H1 (cell line): Measurements from ENCODE around the gene MBD5. TPM values are rescaled to one million over a fixed set of nuclear protein-coding genes. Genes with fewer than 3 reads are reported as not detected.

ENCODE experiments used
- CTCF ChIA-PET: fragments of 300-600 bp; sonication (Branson Sonifier 250); formaldehyde crosslinking; loops from one replicate; lab custom pipeline; 2021; ENCODE audit not compliant: partially characterized antibody; lab: Charles Lee
- POLR2A ChIA-PET: fragments of 300-600 bp; sonication (Branson Sonifier 250); formaldehyde crosslinking; loops from one replicate; lab custom pipeline; 2021; ENCODE audit warnings: inconsistent platforms; ENCODE audit not compliant: partially characterized antibody; lab: Charles Lee
- DNase-seq, 2 experiments: peaks; one replicate each; pipeline versions ENCODE4 v3.0.0 to v3.0.0-alpha.2; 2010 to 2022; ENCODE audit warnings: low spot score in 2 of 2, low read depth in 1 of 2, mixed read lengths in 1 of 2
- FAIRE-seq: peaks from 2 replicates; lab custom pipeline; 2011; peaks lifted over from hg19 to GRCh38; lab: Jason Lieb, UNC
- H2AFZ ChIP-seq: 2 replicates; pipeline ENCODE4 v1.8.1; 2012; ENCODE audit warnings: low read length, inconsistent platforms
- H2AK5ac ChIP-seq: 2 replicates; pipeline ENCODE4 v1.6.1; 2013; ENCODE audit warnings: low read depth, low read length
- H2BK120ac ChIP-seq: replicated peaks from 2 replicates; pipeline ENCODE3; 2013; ENCODE audit warnings: low read depth, low read length, inconsistent platforms
- H2BK12ac ChIP-seq: 2 replicates; pipeline ENCODE4 v1.6.1; 2013; ENCODE audit warnings: low read depth, low read length
- H2BK15ac ChIP-seq: 2 replicates; pipeline ENCODE4 v1.6.1; 2013; ENCODE audit warnings: low read length
- H2BK20ac ChIP-seq: 2 replicates; pipeline ENCODE4 v1.6.1; 2013; ENCODE audit warnings: low read length
- H2BK5ac ChIP-seq: 2 replicates; pipeline ENCODE4 v1.6.1; 2013; ENCODE audit warnings: low read depth, low read length
- H3K14ac ChIP-seq: 2 replicates; pipeline ENCODE4 v1.6.1; 2013; ENCODE audit warnings: inconsistent platforms; ENCODE audit not compliant: insufficient read length
- H3K18ac ChIP-seq: 2 replicates; pipeline ENCODE4 v1.6.1; 2013; ENCODE audit warnings: low read length; ENCODE audit errors: extremely low read depth
- H3K23ac ChIP-seq: 2 replicates; pipeline ENCODE4 v1.6.1; 2013; ENCODE audit warnings: inconsistent platforms; ENCODE audit not compliant: insufficient read length
- H3K23me2 ChIP-seq: 2 replicates; pipeline ENCODE4 v1.6.1; 2013; ENCODE audit warnings: low read depth, low read length
- H3K27ac ChIP-seq: 2 replicates; pipeline ENCODE4 v1.6.1; 2011; ENCODE audit warnings: low read depth, low read length, inconsistent platforms
- H3K27me3 ChIP-seq, 4 experiments: replicated peaks in 1 of 4; 1 replicate in 1 of 4; 2 replicates in 3 of 4; pipeline versions ENCODE4 v1.6.1 to v1.8.1; 2011 to 2013; ENCODE audit warnings: low read length in 3 of 4, mild to moderate bottlenecking in 3 of 4, inconsistent platforms in 2 of 4, mixed read lengths in 2 of 4, moderate library complexity in 1 of 4; ENCODE audit not compliant: control insufficient read depth in 3 of 4, insufficient read depth in 3 of 4; ENCODE audit errors: extremely low read depth in 1 of 4
- H3K36me3 ChIP-seq, 4 experiments: 2 replicates each; pipeline versions ENCODE4 v1.6.1 to v1.8.1; 2011 to 2013; ENCODE audit warnings: mild to moderate bottlenecking in 4 of 4, low read length in 3 of 4, moderate library complexity in 2 of 4, control low read depth in 1 of 4, inconsistent platforms in 1 of 4; ENCODE audit not compliant: insufficient read depth in 4 of 4, control insufficient read depth in 2 of 4
- H3K4ac ChIP-seq: replicated peaks from 2 replicates; pipeline ENCODE3; 2013; ENCODE audit warnings: low read length, low read depth, mixed read lengths, inconsistent platforms; ENCODE audit not compliant: insufficient read length
- H3K4me1 ChIP-seq, 4 experiments: replicated peaks in 1 of 4; 1 replicate in 1 of 4; 2 replicates in 3 of 4; pipeline versions ENCODE4 v1.6.1 to v1.8.1; 2011 to 2013; ENCODE audit warnings: low read length in 3 of 4, inconsistent platforms in 2 of 4, mixed read lengths in 1 of 4; ENCODE audit not compliant: insufficient read depth in 4 of 4, control insufficient read depth in 3 of 4
- H3K4me2 ChIP-seq, 2 experiments: 2 replicates each; pipeline versions ENCODE4 v1.6.1 to v1.8.1; 2011 to 2013; ENCODE audit warnings: low read depth in 2 of 2, low read length in 2 of 2, control low read depth in 1 of 2, inconsistent platforms in 1 of 2, mild to moderate bottlenecking in 1 of 2; ENCODE audit not compliant: insufficient read depth in 1 of 2
- H3K4me3 ChIP-seq, 4 experiments: fragments of 200-600, 300-600 bp in 1 of 4; sonication (generic), shearing (Covaris generic), sonication (Bioruptor Twin) in 1 of 4; 2 replicates each; pipeline versions ENCODE4 v1.5.1 to v1.8.1; 2011 to 2016; ENCODE audit warnings: low read length in 4 of 4, low read depth in 3 of 4, control low read depth in 2 of 4, inconsistent platforms in 2 of 4, mild to moderate bottlenecking in 2 of 4, mixed read lengths in 1 of 4, moderate library complexity in 1 of 4; ENCODE audit not compliant: insufficient read depth in 2 of 4; ENCODE audit errors: extremely low read depth in 1 of 4
- H3K56ac ChIP-seq: replicated peaks from 2 replicates; pipeline ENCODE3; 2013; ENCODE audit warnings: low read depth, mild to moderate bottlenecking, mixed read lengths, low read length, inconsistent platforms; ENCODE audit not compliant: insufficient read length
- H3K79me1 ChIP-seq: 2 replicates; pipeline ENCODE4 v1.6.1; 2013; ENCODE audit warnings: low read depth, low read length, control low read depth
- H3K79me2 ChIP-seq, 2 experiments: 2 replicates each; pipeline versions ENCODE4 v1.6.1 to v1.8.1; 2012 to 2013; ENCODE audit warnings: low read length in 2 of 2, mild to moderate bottlenecking in 2 of 2, inconsistent platforms in 1 of 2; ENCODE audit not compliant: insufficient read depth in 2 of 2, control insufficient read depth in 1 of 2
- H3K9ac ChIP-seq, 4 experiments: replicated peaks in 1 of 4; 1 replicate in 1 of 4; 2 replicates in 3 of 4; pipeline versions ENCODE4 v1.6.1 to v1.8.1; 2011 to 2013; ENCODE audit warnings: low read depth in 3 of 4, low read length in 3 of 4, control low read depth in 2 of 4, mild to moderate bottlenecking in 2 of 4, moderate library complexity in 2 of 4, inconsistent platforms in 1 of 4; ENCODE audit errors: extremely low read depth in 1 of 4
- H3K9me3 ChIP-seq, 2 experiments: 2 replicates each; pipeline versions ENCODE4 v1.6.1 to v1.8.1; 2012 to 2013; ENCODE audit warnings: mild to moderate bottlenecking in 2 of 2, moderate library complexity in 2 of 2, control low read depth in 1 of 2, inconsistent platforms in 1 of 2, low read depth in 1 of 2, low read length in 1 of 2, mixed read lengths in 1 of 2; ENCODE audit not compliant: insufficient read depth in 2 of 2
- H4K20me1 ChIP-seq, 2 experiments: replicated peaks in 1 of 2; 2 replicates each; pipeline versions ENCODE3 to v1.8.1; 2011 to 2013; ENCODE audit warnings: inconsistent platforms in 2 of 2, low read length in 2 of 2, mild to moderate bottlenecking in 1 of 2; ENCODE audit not compliant: insufficient read depth in 2 of 2, control insufficient read depth in 1 of 2
- H4K5ac ChIP-seq: 2 replicates; pipeline ENCODE4 v1.6.1; 2013; ENCODE audit warnings: low read length, low read depth, mixed read lengths, inconsistent platforms; ENCODE audit not compliant: insufficient read length
- H4K8ac ChIP-seq: 2 replicates; pipeline ENCODE4 v1.8.0; 2013; ENCODE audit warnings: mild to moderate bottlenecking, moderate library complexity, low read length, inconsistent platforms; ENCODE audit not compliant: insufficient read depth; ENCODE audit errors: extremely low read depth
- H4K91ac ChIP-seq: replicated peaks from 2 replicates; pipeline ENCODE3; 2013; ENCODE audit warnings: low read length, mixed read lengths, inconsistent platforms; ENCODE audit not compliant: insufficient read length
- BCL11A ChIP-seq, 2 experiments: IDR thresholded peaks; one replicate each; pipeline ENCODE4 v1.6.1; 2011; ENCODE audit warnings: low read depth in 2 of 2, low read length in 2 of 2, mild to moderate bottlenecking in 2 of 2
- CBX8 ChIP-seq: fragments of 300-800, 300-1000 bp; sonication (generic); IDR thresholded peaks from 2 replicates; pipeline ENCODE4 v1.7.1; 2016; ENCODE audit warnings: low read depth, low read length, borderline replicate concordance
- CEBPB ChIP-seq: IDR thresholded peaks from 2 replicates; pipeline ENCODE4 v1.6.1; 2012; ENCODE audit warnings: low read depth, low read length
- JUN ChIP-seq: IDR thresholded peaks from 2 replicates; pipeline ENCODE4 v1.6.1; 2011; ENCODE audit warnings: low read depth, mild to moderate bottlenecking, improper control_type of control experiment, low read length
- KDM1A ChIP-seq: fragments of 200-600, 300-600 bp; sonication (generic); IDR thresholded peaks from 2 replicates; pipeline ENCODE4 v1.7.1; 2016; ENCODE audit warnings: mild to moderate bottlenecking, low read length, borderline replicate concordance
- MAFK ChIP-seq: IDR thresholded peaks from 2 replicates; pipeline ENCODE4 v1.6.1; 2012; ENCODE audit warnings: low read depth, mild to moderate bottlenecking, improper control_type of control experiment, low read length
- NANOG ChIP-seq: IDR thresholded peaks from 2 replicates; pipeline ENCODE4 v1.6.1; 2011; ENCODE audit warnings: low read length, low read depth, mild to moderate bottlenecking, inconsistent platforms; ENCODE audit not compliant: insufficient read depth, poor library complexity, severe bottlenecking
- NRF1 ChIP-seq: IDR thresholded peaks from 2 replicates; pipeline ENCODE4 v1.6.1; 2011; ENCODE audit warnings: mild to moderate bottlenecking, low read depth, low read length, improper control_type of control experiment
- POLR2A ChIP-seq, 2 experiments: IDR thresholded peaks; 1 replicate in 1 of 2; 2 replicates in 1 of 2; pipeline ENCODE4 v1.6.1; 2011; ENCODE audit warnings: low read depth in 2 of 2, low read length in 2 of 2, mild to moderate bottlenecking in 2 of 2; ENCODE audit errors: control extremely low read depth in 1 of 2
- SAP30 ChIP-seq: fragments of 300-600 bp; sonication (generic); IDR thresholded peaks from 2 replicates; pipeline ENCODE4 v1.7.1; 2012; ENCODE audit warnings: low read length, moderate library complexity, mild to moderate bottlenecking, inconsistent platforms; ENCODE audit not compliant: insufficient read depth, insufficient replicate concordance
- TAF1 ChIP-seq: IDR thresholded peaks from 2 replicates; pipeline ENCODE4 v1.6.1; 2011; ENCODE audit warnings: mild to moderate bottlenecking, low read depth, low read length
- YY1 ChIP-seq: IDR thresholded peaks from 2 replicates; pipeline ENCODE4 v1.6.1; 2011; ENCODE audit warnings: low read depth, mild to moderate bottlenecking, low read length
- WGBS, 2 experiments: shearing (Covaris generic) in 1 of 2; methylation state at CpG; one replicate each; pipeline versions ENCODE4 v1.1.6 to v1.1.7; 2013 to 2015; ENCODE audit warnings: low lambda C conversion rate in 2 of 2, mixed read lengths in 2 of 2, inconsistent platforms in 1 of 2, low coverage in 1 of 2, missing lambda C conversion rate in 1 of 2; ENCODE audit not compliant: insufficient replicate concordance in 2 of 2, insufficient coverage in 1 of 2, insufficient read length in 1 of 2; ENCODE audit errors: extremely low coverage in 1 of 2, missing lambda C conversion rate in 1 of 2; 5-methylcytosine and 5-hydroxymethylcytosine counted together
- polyA plus RNA-seq, 7 experiments: library from polyadenylated mRNA; depleted of rRNA in 3 of 7; stranded (reverse) in 5 of 7; unstranded in 2 of 7; fragments of >200 nt in 5 of 7; fragments of 200-250 nt in 2 of 7; gene quantifications; 1 replicate in 5 of 7; 2 replicates in 1 of 7; 4 replicates in 1 of 7; pipeline versions ENCODE4 v1.2.1 to v1.2.3, GENCODE V29; 2011 to 2013; ENCODE audit warnings: missing spikeins in 2 of 7, mixed read lengths in 2 of 7
- total RNA-seq: library from RNA; stranded (reverse); fragmentation: NEBNext Ultra II Directional; extraction: Animal tissue kit (Norgen Biotek cat#: 25700); gene quantifications from 2 replicates; pipeline ENCODE4 v1.2.1, GENCODE V29; 2021

The MBD5 gene
- total and polyA plus RNA-seq, 2 of the 8 experiments (the other 6 are each of a cell fraction or from before 2014, with no cell fraction given): 9.7 to 29.4 TPM

GRCh38 chr2:148554459-148555247, 533.8 kb downstream of the MBD5 start:
- H3K23me2 ChIP-seq: no peaks in the 10 kb centered on the region
- H3K4me3 ChIP-seq: peak overlapping the region in 2 of 4 experiments; percentile 5 to 34; a peak in 2 of 8 replicates
- TF ChIP-seq BCL11A (IDR thresholded peaks at IDR 0.05; ENCODE audit: low read depth in 2 of 2, low read length in 2 of 2) (no peak), NANOG (no peak), CBX8 (no peak), KDM1A (no peak), TAF1 (no peak), POLR2A (IDR thresholded peaks at IDR 0.05; ENCODE audit: control extremely low read depth in 1 of 2, low read depth in 2 of 2, low read length in 2 of 2) (no peak), YY1 (no peak), CEBPB (no peak), JUN (peak; percentile 45; the same call in 1 of the 2 replicates), NRF1 (no peak), SAP30 (peak; percentile 44), MAFK (no peak)

More at GRCh38 chr2:148554459-148555247, 533.8 kb downstream of the MBD5 start:
- DNase-seq (peak in 1 of 2 experiments; percentile 65), FAIRE-seq (peak; percentile 85)
- Histone ChIP-seq H2BK15ac (no peak overlapping the region), H4K8ac (no peak overlapping the region), H2AK5ac (no peak overlapping the region), H3K18ac (no peak overlapping the region), H2AFZ (no peak overlapping the region), H2BK5ac (no peak overlapping the region), H4K91ac (no peak overlapping the region), H3K4ac (no peak overlapping the region), H3K27ac (no peak overlapping the region), H4K5ac (no peak overlapping the region), H3K9ac (no peak overlapping the region), H2BK120ac (no peak overlapping the region), H3K79me1 (no peaks in the 10 kb centered on the region), H2BK12ac (0 out of 2 replicates have a peak overlapping the region, but pooled peaks have one; percentile 29), H3K36me3 (no peaks in the 10 kb centered on the region), H3K79me2 (no peaks in the 10 kb centered on the region), H3K27me3 (peaks cover 0 to 4% (median 0%) of the 10 kb centered on the region in 4 experiments; a peak in 1 of 7 replicates), H3K14ac (no peak overlapping the region), H2BK20ac (no peak overlapping the region; the same call in 1 of the 2 replicates), H3K4me2 (peak overlapping the region; percentile 34 to 52), H3K23ac (no peak overlapping the region), H3K56ac (no peak overlapping the region), H3K4me1 (peaks cover 5 to 16% (median 10%) of the 10 kb centered on the region in 4 experiments; a peak in 6 of 7 replicates), H3K9me3 (peaks cover 0 to 8% of the 10 kb centered on the region in 2 experiments; a peak in 2 of 4 replicates), H4K20me1 (no peaks in the 10 kb centered on the region)
- 24% methylated on average over 6 of the region's 6 CpGs; no CpG with 5 or more reads in 1 of the 2 experiments for WGBS, 2 experiments
- ChIA-PET CTCF (interaction anchor here (0.6 to 4.7 kb wide), 6 partner anchors 12 to 1374 kb away, joined by 3 to 18 read pairs (median 4); no protein-coding TSS in a partner anchor), POLR2A (interaction anchor here (0.7 to 1.2 kb wide), 2 partner anchors 17 to 89 kb away, joined by 3 read pairs; no protein-coding TSS in a partner anchor)
